Fibroblast of mammary gland (primary cell): Measurements from ENCODE around the gene PRRT1.
"Not testable (repeated sequence)": the region's sequence is repeated elsewhere in the genome, so short reads cannot be mapped to it uniquely, and the experiment has no call there.

Experiments
- DNase-seq: peaks from one replicate; pipeline ENCODE4 v3.0.0-alpha.2; 2010; ENCODE audit warnings: low read depth
- H3K4me3 ChIP-seq: 2 replicates; pipeline ENCODE4 v1.5.1; 2011; ENCODE audit warnings: low read depth, mild to moderate bottlenecking, low read length, moderate library complexity; ENCODE audit not compliant: control insufficient read depth
- CTCF ChIP-seq: conservative IDR thresholded peaks from 2 replicates; pipeline ENCODE4 v1.5.1; 2011; ENCODE audit warnings: low read depth, low read length, inconsistent platforms; ENCODE audit not compliant: control insufficient read depth, insufficient read depth

Gene PRRT1

GRCh38 chr6:32148289-32149091, 3.2 kb downstream of the PRRT1 start:
- no peak for DNase-seq
- H3K4me3 ChIP-seq = no peak overlapping the region
- no peak for TF ChIP-seq CTCF

DNA sequence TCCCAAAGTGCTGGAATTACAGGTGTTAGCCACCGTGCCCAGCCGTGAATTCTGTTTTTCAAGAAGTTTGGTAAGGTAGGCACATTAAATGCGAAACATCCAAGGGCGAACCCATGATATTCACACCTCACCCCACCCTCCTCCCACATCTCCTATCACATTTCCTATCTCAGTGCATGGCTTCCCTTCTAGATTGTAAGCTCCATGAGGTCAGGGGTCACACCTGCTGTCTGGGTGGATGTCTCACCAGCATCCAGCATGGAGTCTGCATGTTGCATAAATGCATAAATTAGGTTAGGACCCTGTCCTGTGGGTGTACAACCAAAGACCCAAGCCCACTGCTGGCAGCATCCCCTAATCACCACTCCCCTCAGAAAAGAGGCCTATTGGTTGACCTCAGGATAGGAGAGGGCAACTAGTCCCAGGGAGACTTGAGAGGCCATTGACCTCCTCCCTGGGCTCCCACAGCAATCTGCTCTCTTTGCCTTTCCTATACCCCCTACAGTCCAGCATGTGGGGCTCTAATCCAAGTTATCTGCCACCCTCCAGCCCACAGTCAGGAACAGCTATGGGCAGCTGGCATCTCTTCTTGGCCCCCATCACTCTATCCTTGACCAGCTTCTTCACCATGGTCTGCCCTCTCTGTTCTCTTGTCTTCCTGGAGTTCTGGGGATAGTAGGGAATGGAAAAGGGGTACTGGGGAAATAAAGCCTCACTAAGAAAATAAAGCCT, 4.2 kb downstream of the PRRT1 start:
- DNase-seq = no peak
- H3K4me3 ChIP-seq = no peak overlapping the region
- TF ChIP-seq CTCF = no peak

GRCh38 chr6:32146687-32147086, 5.1 kb downstream of the PRRT1 start:
- H3K4me3 ChIP-seq = no peak overlapping the region
- no peak for DNase-seq
- TF ChIP-seq CTCF = no peak

GRCh38 chr6:32146287-32146686, 5.5 kb downstream of the PRRT1 start:
- TF ChIP-seq CTCF = no peak
- DNase-seq = no peak

GRCh38 chr6:32144238-32144637, 7.5 kb downstream of the PRRT1 start:
- not testable (repeated sequence) for H3K4me3 ChIP-seq, DNase-seq

More at GRCh38 chr6:32146287-32146686, 5.5 kb downstream of the PRRT1 start:
- no peak overlapping the region for H3K4me3 ChIP-seq

- DNase-seq = no peak
- no peak overlapping the region for H3K4me3 ChIP-seq
- TF ChIP-seq CTCF = no peak
Measured at GRCh38 chr6:32140420-32141046, 11.2 kb downstream of the PRRT1 start.

- no peak for DNase-seq
- H3K4me3 ChIP-seq = no peak overlapping the region
- TF ChIP-seq CTCF = no peak
Measured at GRCh38 chr6:32139590-32139989, 12.1 kb downstream of the PRRT1 start.
